UCSD-AML1 (cell line): Measurements from ENCODE around the gene FXYD4.

Experiments used
- DNase-seq: peaks from one replicate; lab custom pipeline; 2025; ENCODE audit not compliant: unreplicated experiment; lab: John Stamatoyannopoulos, UW

The FXYD4 gene

DNA sequence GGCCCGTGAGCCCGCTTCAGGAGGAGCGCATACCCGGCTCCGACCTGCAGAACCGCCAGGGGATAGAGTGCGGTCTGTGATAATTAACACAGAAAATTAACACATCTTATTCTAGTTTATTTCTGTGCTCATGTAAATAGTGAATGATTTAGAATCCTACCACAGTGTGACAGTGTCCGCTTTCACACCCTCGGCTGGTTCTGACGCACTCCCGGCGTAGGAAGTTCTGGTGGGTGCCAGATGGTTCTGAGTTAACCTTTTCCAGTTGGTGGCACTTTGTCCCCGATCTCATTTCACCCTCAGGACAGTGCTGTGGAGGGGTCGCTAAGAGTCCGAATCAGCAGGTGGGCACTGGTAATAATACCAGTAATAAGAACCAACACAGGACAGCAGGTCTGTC, 28.3 kb upstream of the FXYD4 start:
- no peak for DNase-seq

DNA sequence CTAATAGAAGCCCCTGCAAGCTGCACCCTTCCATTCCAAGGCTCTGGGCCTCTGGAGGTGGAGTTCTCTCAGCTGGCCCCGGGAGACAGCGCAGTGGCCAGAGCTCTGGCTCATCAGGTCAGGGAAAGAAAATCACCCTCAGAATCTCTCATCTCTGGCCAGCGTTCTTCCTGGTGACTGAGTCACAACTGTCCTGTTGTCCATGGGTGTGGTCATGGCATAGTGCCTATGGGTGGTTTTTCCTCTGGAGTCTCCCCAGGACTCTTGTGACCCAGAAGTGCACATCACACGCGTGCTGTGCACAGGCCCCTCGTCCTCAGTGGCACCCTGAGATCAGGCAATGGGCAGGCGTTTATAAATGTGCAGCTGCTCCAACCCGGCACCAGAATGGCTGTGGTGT, 27.4 kb upstream of the FXYD4 start:
- DNase-seq, result no peak

DNA sequence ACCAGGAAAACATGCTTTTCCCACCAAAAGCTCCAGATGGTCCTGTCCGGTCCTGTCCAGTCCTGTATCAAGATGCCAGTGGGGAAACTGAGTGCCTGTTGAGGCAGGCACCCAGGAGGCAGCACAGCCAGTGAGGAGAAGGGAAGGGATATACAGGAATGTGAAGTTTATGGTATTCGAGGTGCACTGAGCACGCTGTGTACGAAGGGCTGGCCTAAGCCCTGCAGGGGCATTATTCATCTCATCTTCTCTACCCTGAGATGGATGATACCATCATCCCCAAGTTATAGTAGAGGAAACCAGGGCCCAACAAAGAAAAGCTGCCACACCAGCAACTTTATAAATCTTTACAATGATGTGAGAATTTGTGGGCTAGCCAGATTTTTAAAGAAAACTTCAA, 23.4 kb upstream of the FXYD4 start:
- DNase-seq, result no peak

DNA sequence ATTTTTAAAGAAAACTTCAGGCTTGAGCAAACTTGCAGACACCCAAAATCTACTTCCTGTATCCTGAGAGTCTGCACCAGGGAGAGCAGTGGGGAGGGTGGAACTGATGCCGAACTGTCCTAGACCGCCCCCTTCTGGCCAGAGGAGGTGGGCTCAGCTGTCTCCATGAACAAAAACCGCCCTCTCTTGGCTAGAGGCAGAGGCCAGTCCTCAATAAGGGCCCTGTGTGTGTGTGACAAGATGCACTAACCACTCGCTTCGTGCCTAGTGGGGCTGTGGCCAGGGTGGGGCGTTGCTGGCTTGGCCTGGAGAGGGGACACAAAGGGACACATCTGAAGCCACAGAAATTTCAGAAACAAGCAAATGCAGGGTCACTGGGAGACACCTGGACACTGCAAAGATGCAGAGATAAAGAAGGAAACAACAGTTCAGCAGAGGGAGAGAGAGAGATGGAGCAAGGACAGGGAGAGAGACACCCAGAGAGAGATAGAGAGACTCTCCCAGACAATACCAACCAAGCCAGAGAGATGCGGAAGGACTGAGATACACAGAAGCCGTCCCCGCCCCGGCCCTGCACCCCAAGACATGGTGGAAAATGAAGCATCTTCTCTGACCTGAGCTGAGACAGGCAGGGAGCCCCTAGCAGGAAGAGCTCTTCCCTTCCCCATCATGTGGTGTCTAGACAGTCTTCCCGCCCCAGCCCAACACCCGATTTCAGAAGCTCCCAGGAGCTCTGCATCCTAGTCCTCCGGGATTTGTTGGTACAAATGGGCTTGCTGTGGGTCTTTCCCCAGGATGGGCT, 22.7 kb upstream of the FXYD4 start:
- peak; percentile 82 for DNase-seq

DNA sequence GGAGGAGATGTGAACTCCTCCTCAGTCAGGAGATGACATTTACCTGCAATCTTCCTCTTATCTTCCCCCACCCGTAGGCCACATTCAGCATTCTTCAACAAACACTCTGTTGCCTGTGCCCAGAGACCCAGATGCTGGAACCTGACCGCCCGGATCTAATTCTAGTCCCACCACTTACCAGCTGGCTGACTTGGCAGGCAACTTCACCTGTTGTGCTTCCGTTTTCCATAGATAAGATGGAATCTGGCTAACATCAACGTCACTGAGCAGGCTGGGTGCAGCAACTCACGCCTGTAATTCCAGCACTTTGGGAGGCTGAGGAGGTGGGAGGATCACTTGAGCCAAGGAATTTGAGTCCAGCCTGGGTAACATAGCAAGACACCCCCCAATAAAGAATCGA, 21.3 kb upstream of the FXYD4 start:
- no peak for DNase-seq

DNA sequence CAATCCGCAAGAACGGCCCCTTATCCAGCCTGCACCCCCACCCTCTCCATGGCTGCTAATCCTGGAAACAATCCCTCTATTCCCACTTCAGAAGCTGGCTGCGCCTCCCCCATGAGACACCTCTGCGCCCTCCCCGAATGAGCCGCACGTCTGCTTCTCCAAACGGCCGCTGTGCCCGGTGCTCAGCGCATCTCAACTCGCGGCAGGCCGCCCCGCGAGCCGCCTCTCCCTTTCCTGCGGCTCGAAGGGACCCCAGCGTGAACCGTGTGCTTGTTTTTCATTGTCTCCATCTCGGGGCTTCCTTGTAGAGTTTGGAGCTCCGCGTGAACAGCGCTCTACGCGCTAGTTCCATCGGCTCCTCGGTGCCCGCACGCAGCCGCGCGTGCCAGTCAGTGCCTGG, 20.8 kb upstream of the FXYD4 start:
- no peak for DNase-seq

DNA sequence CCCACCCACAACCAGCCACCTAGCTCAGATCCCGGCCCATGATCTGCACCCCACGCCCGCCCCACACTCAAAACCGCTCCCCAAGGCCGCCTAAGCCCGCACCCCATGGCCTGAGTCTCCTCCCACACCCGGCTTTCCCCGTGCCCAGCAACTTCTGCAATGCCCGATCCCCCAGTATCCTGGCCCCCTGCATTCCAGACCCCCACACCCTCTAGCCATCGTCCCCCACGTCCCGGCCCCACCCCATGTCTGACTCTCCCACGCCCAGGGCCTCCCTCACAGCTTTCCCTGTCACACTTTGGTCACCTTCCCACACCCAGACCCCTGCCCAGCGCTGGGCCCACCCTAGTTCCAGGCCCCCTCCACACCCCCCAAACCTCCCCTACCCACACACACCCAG, 20.1 kb upstream of the FXYD4 start:
- no peak for DNase-seq

DNA sequence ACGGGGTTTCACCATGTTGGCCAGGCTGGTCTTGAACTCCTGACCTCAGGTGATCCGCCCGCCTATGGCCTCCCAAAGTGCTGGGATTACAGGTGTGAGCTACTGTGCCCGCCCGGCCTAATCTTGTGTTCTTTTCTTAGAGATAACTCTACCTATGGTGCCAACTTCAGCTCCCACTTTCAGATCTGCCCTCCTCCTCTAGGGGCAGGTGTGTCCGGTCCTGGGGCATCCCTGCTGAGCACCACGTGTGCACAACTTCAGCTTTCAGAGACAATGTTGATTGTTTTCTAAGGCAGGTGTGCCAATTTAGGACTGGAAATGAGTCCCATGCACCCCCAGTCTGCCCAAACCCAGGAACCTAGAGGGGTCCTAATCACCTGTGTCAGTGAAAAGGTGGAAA, 18.5 kb upstream of the FXYD4 start:
- DNase-seq, result no peak

DNA sequence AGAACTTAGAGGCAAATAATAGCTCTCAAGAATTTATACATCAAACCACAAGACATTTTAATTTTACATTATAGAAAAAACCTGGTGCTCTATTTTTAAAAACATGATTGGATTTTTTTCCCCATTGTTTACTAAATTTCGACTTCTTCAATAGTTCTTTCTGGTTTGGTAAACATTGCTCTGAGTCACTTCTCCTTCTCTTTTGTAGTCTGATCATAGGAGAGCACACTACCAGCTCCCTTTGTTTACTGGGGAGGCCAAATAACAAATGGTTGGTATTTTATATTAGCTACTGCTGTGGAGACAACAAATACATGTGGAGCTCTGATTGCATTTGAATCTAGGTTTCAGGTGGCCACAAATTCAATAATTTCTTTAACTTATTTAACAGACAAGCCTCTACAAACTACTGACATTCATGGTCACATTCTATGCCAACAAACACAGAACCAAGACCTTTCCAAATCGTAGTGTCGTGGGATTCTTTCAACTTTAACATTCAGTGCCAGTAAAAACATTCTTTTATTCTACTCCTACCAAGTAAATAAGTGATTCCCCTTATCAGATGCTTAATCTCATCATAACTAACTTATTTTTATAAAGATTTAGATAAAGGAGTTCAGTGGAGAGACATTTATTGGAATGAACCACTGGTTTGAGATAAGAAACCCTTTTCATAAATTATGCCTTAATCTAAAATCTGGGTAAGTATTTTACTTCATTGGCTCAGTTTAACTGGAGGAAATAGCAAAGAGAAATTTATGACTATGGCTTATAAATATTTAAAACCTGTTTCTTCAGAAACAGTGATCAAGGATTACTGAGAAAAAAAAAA, 17.7 kb upstream of the FXYD4 start:
- no peak for DNase-seq

DNA sequence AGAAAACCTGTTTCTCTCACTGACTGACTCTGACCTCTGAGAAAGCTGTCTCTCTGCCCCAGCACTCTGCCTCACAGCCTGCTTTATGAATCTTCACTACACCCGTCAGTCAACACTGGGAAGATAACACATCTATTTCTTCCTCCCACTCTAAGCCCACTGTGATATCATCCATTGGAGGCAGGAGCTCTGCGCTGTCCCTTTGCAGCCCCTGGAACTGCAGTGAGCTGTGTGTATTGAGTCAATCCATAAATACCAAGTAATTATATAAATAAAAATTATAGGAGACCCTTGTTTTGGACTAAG, 17.2 kb upstream of the FXYD4 start:
- no peak for DNase-seq

DNA sequence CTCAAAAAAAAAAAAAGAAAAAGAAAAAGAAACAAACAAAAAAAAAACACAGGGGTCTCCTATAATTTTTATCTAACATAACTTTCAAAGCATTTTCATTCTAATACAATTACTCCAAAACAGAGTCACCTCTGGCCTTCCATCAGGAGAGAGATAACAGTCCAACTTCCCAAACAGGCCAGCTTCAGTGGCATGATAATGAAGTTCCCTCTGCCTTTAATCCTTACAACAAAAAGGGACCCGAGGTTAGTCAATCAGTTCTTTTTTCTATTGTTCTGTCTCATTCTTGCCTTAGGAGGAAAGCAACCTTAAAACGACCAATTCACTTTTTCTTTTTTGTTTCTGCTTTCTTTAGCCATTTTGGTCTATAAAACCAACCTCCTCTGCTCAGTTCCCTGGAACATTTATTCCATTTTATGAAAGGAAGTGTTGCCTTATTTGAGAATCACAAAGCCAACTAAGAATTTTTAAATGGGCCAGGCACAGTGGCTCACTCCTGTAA, 16.5 kb upstream of the FXYD4 start:
- DNase-seq, result no peak

DNA sequence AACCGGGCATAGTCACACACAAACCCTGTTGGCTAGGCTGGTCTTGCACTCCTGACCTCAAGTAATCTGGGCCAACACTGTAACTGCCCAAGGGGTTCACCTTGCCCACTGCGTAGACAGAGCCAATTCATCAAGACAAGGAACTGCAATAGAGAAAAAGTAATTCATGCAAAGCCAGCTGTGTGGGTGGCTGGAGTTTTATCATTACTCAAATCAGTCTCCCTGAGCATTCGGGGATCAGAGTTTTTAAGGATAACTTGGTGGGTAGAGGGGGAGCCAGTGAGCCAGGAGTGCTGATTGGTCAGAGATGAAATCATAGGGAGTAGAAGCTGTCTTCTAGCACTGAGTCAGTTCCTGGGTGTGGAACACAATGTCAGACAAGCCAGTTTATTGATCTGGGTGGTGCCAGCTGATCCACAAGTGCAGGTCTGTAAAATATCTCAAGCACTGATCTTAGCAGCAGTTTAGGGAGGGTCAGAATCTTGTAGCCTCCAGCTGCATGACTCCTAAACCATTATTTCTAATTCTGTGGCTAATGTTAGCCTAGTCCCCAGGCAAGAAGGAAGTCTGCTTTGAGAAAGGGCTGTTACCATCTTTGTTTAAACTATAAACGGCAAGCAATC, 15.6 kb upstream of the FXYD4 start:
- DNase-seq, result no peak

DNA sequence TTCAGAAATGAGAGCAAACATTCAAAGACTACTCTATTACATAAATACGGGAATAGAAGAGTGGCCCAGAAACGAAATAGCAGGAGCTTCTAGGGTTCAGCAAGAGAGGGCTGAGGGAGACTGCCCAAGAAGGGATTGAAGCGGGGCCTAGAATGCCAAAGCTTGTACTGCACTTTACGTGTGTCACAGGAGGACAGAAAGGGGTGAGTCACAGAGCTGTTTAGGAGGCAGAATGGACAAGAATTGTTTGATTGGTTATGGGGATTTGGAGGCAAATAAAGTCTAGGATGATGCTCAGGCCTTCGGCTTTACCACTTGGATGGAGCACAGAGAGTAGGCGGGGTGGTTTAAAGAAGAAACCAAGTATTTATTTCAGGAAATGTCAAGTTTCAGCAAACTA, 11.3 kb upstream of the FXYD4 start:
- no peak for DNase-seq

DNA sequence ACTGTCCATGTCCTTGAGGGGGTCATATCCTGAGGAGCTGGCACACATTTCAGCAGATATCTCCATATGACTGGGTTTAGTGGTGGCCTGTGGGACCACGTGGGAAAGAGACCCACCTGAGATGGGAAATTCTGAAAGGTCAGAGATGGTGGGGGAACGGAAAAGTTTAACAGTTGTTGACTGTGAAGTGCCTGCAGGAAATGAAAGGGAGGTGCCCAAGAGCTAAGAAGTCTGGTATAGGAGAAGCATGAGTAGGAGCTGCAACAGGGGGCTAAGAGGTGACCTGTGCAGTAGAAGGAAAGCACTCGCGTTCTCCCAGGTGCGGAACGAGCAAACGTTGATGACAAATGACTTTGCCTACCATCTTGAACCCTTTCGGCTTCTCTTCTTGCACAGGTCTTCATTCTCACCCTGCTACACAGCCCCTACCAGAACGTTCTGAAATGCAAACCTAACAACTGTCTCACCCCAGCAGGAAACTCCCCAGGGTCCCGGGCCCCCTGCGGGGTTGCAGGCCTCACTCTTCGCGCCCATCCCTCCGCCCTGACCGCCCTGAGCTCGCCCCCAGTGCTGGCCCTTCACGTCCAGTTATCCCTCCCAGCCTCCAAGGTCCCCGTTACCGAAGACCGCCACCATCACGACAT, 9.8 kb upstream of the FXYD4 start:
- DNase-seq, result no peak

DNA sequence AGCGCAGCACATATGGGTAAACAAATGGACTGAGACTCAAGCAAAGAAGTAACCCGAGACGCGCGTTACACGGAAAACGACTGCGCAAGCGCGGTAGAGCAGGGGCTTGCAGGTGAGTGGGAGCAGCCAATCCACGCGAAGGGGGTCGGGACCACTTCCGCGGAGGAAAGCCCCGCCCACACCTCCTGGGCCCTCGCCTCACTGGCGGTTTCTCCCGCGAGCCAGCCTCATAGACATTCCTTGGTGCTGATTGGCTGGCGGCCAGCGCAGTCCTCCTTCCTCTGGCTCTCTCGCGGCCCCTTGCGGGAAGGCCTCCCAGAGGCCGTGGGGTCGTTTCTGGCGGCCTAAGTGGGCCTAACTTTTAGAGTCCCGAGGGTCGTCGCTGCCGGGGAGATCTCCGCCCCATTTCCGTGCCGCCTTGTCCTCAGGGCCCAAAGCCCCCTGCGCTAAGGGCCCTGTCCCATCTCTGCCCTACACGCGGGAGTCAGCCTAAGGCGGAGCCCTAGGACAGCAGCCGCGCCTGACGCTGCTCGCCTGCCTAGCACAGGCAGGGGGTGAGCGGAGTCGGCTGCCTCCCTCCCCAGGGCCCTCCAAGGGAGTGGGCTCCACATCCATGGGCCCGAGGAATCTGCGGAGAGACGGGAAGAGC, 9.1 kb upstream of the FXYD4 start:
- no peak for DNase-seq

DNA sequence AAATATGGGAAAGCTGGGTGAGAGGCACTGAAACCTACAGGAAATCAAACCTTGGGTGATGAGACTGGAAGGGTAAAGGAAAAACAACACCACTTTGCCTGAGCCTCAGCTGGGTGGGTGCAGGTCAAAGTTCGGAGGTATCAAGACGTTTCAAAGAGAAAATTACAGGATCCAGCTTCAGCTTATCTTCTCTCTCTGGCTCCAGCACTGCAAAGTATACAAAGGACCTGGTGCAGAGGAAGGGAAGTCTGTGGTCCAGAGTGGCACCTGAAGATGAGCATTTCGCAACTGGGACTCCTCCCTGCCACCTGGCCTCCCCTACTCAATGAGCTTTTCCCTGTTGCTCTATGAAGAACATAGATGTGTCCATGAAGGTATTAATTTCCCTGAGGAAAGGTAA, 6.4 kb upstream of the FXYD4 start:
- DNase-seq, result no peak

DNA sequence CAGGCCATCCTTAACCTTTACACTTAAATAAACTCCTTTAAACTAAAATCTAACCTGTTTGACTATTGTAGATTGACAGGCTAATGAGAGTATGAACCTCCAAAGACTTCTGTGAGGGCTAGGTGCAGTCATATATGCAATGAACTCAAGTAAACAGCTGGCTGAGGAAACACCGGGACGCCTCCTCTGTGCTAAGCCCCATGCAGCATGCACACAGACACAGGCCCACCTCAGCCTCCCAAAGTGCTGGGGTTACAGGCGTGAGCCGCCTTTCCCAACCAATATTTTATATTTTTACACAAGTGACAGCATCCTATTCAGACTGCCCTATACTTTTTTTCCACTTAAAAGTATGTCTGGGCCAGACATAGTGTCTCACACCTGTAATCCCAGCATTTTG, 1.5 kb upstream of the FXYD4 start:
- no peak for DNase-seq

DNA sequence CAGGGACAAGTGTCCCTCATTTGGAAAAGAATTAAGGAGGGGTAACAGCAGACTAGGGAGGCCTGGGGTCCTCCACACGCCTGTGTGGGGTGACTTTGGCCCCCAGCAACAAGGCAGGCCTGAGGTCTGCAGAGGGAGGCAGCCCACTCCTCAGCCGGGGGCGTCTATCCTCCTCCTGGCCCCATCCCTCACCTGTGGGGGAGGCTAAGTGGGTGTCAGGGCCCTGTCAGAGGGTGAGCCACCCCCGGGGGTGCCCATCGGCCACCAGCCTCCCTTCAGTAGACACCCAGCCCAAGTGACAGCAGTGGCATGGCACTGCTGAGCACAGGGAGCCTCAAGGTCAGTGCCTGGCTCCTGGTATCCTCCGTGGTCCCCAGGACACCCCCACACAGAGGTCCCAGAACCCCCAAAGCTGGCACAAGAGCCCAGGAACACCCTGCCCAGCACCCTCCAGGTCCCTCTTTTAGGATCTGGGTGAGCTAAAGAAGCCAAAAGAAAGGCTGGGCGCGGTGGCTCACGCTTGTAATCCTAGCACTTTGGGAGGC, 693 bp upstream of the FXYD4 start:
- DNase-seq, result no peak

DNA sequence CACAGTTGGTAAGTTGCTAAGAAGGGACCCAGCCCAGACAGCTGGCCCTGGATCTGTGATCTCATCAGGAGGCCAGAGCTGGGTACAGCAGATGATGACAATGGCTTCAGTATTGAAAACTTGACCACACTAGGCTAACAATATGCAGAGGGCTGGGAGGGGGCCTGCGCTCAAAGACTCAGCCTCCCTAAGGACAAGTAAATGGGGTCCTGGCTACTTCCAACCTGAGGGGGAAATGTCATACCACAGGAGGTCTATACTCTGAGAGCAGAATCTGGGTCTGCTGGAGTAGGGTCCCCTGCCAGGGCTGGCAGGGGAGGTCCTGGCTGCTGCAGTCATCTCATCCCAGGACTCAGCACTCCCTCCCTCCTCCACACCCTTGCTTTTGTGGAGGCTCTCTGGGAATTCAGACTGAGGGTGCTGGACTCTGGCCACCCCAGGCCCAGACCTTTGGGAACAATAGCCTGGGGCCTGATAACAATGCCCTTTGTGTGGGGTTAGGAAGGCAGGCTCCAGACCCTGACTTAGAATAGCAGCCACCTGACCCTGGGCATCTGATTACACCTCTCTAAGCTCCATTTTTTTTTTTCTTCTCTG, 1.4 kb downstream of the FXYD4 start:
- DNase-seq, result no peak

DNA sequence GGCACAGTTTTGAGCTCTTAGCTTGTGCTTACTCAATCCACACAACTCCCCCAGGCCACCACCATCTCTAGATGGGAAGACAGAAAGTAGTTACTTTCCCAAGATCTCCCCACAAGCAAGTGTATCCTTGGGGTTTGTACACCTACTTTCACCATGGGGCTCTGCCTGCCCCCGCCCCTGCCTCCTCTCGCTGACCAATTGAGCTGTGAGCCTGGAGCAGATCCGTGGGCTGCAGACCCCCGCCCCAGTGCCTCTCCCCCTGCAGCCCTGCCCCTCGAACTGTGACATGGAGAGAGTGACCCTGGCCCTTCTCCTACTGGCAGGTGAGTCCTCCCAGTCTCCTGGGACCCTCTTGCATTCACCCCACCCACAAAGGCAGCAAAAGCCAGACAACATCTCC, 2.0 kb downstream of the FXYD4 start:
- DNase-seq, result no peak
